Activated naive CD4-positive, alpha-beta T cell (primary cell): ENCODE data around the gene ZNF234.
"Not testable (repeated sequence)": the region's sequence is repeated elsewhere in the genome, so short reads cannot be mapped to it uniquely, and the experiment has no call there.

Experiments used
- DNase-seq, 4 experiments: peaks; one replicate each; lab custom pipeline; 2025; lab: John Stamatoyannopoulos, UW

Gene ZNF234

DNA sequence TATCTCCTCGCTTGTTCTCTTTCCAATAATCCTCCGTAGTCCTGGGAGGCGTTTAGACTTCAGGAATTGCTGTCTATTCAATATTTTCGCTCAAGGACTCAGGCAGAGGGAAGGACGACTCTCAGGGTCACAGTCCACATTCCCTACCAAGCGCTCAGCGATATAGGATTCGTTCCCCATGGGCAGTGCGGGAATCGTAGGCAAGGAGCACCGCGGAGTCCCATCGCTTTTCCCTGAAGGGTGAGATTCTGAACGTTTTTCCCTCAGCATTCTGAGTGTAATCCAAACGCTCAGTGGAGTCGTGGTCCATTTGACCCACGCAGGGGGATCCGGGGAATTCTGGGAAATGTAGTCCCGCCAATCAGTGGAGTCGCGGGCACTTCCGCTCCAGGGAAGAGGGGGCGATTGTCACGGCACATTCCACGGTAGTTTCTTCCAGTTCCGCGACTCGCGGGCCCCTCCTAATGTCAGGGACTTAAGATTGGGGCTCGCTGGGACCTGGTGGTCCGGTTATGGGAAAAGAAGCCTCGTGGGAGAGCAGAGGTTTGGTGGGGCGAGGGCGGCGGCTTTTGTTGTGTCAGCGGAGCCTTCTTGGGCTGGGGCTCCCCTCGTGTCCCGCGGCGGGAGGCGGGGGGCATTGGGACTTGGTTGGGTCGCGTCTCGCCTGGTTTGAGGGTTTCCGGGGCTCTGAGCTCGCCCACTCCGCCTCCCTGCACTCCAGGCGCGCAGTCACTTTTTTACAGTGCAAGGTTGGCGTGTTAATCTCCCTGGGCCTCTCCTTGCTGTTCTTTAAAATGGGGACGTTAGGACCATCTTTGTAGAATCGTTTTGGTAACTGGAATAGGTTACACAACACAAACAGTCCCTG lies at the start of gene ZNF234:
TSS of gene ZNF234 (plus strand) at position 364 of the 868 bp plus-strand sequence. CDS start 3,079 bp downstream, outside the sequence.
- DNase-seq = peak; percentile 25 to 36 (median 28)

DNA sequence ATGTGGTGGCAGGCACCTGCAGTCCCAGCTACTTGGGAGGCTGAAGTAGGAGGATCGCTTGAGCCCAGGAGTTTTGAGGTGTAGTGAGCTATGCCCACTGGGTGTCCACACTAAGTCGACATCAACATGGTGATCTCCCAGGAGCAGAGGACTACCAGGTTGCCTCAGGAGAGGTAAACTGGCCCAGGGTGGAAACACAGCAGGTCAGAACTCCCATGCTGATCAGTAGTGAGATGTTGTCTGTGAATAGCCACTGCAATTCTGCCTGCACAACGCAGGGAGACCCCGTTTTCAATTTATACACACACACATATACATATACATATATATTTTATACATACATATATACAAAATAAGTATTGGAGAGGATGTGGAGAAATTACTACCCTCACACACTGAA lies 49.2 kb upstream of the ZNF234 start:
- DNase-seq = no peak

DNA sequence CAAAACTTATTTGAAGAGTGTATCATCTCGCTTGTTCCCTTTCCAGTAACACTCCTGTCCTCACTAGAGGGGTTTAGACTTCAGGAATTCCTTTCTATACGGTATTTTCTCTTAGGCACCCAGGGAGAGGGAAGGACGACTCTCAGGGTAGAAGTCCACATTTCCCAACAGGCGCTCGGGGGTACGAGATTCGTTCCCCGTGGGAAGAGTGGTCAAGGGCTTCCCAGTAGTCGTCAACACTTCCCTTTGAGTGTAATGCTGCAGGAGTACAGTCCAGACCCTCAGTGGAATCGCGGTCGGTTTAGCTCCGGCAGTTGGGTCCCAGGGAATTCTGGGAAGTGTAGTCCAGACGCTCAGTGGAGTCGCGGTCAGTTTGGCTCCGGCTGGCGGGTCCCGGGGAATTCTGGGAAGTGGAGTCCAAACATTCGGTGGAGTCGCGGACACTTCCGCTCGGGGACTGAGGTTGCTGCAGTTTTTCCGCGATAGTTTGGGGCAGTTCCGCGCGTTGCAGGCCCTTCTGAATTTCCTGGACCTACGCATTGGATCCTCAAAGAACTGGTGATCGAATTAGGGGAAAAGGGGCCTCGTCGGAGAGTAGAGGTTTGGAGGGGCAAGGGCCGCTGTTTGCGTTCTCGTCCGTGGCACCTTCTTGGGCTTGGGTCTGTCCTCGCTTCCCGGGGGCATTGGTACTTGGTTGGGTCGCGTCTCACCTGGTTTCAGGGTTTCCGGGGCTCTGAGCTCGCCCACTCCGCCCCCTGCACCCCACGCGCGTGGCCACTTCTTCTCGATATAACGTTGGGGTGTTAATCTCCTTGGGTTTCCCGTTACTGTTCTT lies 47.2 kb upstream of the ZNF234 start, which contains the start of gene ZNF224:
TSS of gene ZNF224 (plus strand) at position 431 of the 835 bp plus-strand sequence. CDS start 3,513 bp downstream, outside the sequence.
- DNase-seq = peak; percentile 20 to 61 (median 50)

DNA sequence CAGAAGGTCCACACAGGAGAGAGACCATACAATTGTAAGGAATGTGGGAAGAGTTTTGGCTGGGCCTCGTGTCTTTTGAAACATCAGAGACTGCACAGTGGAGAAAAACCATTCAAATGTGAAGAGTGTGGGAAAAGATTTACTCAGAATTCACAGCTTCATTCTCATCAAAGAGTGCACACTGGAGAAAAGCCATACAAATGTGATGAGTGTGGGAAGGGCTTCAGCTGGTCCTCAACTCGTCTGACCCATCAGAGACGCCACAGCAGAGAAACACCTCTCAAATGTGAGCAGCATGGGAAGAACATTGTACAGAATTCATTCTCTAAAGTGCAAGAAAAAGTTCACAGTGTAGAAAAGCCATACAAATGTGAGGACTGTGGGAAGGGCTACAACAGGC lies 33.6 kb upstream of the ZNF234 start:
- DNase-seq = no peak

DNA sequence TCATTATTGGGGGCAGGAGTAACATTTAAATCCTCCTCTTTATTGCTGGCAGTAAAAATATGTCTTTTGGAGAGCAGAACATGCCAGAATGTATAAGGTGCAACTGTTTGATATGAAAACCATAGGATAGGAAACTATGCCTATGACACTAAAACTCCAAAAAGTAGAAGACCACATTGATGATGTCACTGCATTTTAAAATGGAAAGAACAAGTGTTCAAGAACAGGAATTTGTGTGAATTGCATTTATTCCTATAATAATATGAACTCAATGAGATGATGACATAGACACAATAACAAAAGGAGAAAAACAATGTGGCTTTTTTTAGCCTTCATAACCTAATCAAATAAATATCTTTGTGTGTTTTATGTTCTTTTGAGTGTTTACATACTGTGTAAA lies 31.9 kb upstream of the ZNF234 start:
- DNase-seq = no peak

DNA sequence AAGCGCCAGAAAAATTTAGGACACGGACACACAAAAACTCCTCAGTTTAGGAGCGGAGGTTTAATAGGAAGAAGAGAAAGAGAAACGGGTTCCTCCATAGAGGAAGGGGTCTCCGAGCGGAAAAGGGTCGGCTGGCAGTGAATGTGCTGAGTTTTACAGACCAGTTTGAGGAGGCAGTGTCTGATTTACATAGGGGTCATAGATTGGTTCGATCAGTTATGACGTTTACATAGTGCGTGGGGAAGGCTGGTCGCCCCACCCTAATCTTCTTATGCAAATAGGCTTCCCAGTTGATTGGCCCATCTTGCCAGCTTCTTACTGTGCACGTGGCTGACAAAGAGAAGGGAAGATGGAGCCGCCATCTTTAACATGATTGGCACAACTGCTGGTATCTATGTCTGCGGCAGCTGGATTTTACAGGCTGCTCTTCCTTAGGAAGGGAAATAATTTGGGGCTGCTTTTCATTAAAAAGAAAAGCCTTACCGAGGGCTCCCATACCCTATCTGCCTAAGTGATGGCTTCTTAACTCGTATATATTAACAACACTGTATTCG lies 29.4 kb upstream of the ZNF234 start:
- no peak for DNase-seq

DNA sequence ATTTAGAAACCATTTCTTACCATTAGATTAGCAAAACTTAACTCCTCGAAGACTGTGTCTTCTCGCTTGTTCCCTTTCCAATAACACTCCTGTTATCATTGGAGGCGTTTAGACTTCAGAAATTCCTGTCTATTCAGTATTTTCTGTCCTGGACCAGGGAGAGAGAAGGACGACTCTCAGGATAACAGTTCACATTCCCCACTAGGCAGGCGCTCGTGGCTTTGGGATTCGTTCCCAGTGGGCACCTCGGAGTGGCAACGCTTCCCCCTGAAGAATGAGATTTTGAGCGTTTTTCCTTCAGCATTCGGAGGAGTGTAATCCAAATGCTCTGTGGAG lies 28.6 kb upstream of the ZNF234 start:
- no peak for DNase-seq

DNA sequence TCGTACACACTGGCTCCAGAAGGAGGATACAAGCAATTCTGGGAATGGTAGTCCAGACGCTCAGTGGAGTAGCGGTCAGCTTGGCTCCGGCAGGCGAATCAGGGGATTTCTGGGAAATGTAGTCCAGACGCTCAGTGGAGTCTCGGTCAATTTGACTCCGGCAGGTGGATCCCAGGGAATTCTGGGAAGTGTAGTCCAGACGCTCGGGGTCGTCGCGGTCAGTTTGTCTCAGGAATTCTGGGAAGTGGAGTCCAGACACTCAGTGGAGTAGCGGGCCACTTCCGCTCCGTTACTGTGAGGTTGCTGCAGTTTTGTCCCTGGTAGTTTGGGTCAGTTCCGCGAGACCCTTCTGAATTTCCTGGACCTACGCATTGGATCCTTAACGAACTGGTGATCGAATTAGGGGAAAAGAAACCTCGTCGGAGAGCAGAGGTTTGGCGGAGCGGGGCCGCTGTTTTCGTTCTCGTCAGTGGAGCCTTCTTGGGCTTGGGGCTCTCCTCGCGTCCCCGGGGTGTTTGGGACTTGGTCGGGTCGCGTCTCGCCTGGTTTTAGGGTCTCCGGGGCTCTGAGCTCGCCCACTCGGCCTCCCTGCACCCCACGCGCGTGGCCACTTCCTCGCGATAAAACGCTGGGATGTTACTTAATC lies 28.1 kb upstream of the ZNF234 start, which contains the start of gene ZNF225:
TSS of gene ZNF225 (plus strand) at position 262 of the 646 bp plus-strand sequence. CDS start 2,429 bp downstream, outside the sequence.
- DNase-seq = peak; percentile 44 to 58 (median 50)

DNA sequence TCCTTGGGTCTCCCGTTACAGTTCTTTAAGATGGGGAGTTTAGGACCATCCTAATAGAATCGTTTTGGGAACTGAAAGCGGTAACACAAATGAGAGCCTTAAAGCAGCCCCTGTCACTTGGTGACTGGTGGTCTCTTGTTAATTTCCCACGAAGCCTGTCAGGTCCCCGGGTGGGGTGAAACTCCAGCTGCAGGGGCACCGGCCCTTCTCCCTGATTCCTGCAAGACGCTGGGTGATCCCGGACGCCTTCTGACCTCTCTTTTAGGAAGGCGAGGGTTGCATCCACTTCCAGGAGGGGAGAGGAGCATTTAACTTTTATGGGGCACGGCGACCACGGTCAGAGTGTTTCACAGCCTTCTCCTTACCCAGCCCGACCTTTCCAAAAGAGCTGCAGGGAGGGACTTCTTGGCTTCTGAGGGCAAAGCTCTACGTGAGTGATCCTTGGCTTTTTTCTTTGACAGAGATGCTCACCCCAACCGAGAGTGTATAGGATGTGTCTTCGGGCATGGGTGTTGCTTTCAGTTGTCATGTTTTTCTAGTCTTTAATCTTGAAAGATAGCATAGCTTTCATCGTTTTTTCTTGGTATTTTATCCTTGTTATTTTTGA lies 27.5 kb upstream of the ZNF234 start:
- peak in 1 of 4 experiments; percentile 0 for DNase-seq

DNA sequence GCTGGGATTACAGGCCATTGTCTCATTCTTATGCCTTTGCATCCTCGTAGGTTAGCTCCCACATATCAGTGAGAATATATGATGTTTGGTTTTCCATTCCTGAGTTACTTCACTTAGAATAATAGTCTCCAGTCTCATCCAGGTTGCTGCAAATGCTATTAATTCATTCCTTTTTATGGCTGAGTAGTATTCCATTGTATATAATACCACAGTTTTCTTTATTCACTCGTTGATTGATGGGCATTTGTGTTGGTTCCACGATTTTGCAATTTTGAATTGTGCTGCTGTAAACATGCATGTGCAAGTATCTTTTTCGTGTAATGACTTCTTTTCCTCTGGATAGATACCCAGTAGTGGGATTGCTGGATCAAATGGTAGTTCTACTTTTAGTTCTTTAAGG lies 20.2 kb upstream of the ZNF234 start:
- DNase-seq = not testable (repeated sequence)

DNA sequence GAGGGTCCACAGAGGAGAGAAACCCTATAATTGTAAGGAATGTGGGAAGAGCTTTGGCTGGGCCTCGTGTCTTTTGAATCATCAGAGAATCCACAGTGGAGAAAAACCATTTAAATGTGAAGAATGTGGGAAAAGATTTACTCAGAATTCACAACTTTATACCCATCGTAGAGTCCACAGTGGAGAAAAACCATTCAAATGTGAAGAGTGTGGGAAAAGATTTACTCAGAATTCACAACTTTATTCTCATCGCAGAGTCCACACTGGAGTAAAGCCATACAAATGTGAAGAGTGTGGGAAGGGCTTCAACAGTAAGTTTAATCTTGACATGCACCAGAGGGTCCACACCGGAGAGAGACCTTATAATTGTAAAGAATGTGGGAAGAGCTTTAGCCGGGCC lies 9.4 kb upstream of the ZNF234 start:
- DNase-seq = no peak

DNA sequence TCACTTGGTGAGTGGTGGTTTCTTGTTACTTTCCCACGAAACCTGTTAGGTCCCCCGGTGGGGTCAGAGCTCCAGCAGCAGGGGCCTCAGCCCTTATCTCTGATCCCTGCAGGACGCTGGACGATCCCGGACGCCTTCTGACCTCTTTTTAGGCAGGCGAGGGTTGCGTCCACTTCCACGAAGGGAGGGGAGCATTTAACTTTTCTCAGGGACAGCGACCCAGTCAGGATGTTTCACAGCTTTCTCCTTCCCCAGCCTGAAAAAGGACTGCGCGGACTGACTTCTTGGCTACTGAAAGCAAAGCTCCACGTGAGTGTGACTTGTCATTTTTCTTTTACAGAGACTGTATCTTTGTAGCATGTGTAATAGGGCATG lies 692 bp downstream of the ZNF234 start:
- no peak for DNase-seq

DNA sequence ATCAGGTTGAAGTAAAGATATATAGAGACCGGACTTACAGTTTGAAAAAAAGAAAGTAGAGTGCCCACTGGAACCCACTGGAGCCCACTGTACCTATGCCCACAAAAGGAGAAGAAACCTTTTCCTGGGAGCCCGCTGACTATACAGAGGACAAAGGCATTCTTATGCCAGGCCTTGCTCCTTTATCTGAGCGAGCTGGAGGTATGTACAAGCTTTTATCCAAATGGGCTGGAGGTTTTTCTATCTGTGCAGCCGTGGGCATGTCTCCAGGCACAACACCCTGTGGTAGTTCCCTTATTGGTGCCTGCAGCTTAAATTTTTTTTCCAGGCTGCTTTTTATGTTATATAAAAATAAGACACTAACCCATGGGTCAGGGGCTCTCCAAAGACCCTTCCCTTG lies 8.4 kb downstream of the ZNF234 start:
- DNase-seq = no peak

DNA sequence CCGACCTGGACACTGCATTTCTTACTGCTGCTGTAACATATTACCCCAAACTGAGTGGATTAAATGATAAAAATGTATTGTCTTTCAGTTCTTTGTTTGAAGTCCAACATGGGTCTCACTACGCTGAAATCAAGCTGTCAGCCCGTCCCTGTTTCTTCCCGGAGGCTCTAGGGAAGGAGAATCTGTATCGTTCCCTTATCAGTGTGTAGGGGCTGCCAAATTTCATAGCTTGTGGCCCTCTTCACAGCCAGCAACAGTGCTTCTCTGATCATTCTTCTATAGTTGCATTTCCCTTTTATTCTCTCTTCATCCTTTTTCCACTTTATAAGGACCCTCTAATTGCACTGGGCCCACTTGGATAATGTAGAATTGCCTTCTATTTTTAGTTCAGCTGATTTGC lies 10.1 kb downstream of the ZNF234 start:
- DNase-seq = no peak

DNA sequence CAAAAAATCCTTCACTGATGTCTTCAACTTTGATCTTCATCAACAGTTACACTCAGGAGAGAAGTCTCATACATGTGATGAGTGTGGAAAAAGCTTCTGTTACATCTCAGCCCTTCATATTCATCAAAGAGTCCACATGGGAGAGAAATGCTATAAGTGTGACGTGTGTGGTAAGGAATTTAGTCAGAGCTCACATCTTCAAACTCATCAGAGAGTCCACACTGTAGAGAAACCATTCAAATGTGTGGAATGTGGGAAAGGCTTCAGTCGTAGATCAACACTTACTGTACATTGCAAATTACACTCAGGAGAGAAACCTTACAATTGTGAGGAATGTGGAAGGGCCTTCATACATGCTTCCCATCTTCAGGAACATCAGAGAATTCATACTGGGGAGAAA lies 15.1 kb downstream of the ZNF234 start:
- DNase-seq = no peak

DNA sequence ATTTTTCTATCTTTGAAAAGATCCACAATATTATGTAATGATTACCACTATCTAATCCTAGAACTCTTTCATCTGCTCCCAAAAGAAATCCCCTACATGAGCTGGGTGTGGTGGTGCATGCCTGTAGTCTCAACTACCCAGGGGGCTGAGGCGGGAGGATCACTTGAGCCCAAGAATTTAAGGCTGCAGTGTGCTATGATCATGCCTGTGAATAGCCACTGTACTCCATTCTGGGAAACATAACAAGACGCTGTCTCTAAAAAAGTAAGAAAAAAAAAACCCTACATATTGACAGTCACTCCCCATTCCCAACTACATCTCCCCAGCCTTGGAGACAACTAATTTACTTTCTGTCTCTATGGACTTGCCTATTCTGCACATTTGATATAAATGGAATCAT lies 22.4 kb downstream of the ZNF234 start:
- no peak for DNase-seq

DNA sequence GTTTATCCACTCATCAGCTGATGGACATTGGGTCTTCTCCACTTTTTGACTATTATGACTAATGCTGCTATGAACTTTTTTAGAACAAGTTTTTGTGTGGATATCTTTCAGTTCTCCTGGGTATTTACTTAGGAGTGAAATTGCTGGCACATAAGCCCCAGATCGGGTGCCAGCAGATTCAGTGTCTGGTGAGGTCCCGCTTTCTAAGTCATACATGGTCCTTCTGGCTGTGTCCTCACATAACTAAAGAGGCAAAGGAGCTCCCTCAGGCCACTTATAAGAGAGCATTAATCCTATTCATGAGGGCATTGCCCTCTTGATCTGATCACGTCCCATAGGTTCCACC lies 22.9 kb downstream of the ZNF234 start:
- no peak for DNase-seq

DNA sequence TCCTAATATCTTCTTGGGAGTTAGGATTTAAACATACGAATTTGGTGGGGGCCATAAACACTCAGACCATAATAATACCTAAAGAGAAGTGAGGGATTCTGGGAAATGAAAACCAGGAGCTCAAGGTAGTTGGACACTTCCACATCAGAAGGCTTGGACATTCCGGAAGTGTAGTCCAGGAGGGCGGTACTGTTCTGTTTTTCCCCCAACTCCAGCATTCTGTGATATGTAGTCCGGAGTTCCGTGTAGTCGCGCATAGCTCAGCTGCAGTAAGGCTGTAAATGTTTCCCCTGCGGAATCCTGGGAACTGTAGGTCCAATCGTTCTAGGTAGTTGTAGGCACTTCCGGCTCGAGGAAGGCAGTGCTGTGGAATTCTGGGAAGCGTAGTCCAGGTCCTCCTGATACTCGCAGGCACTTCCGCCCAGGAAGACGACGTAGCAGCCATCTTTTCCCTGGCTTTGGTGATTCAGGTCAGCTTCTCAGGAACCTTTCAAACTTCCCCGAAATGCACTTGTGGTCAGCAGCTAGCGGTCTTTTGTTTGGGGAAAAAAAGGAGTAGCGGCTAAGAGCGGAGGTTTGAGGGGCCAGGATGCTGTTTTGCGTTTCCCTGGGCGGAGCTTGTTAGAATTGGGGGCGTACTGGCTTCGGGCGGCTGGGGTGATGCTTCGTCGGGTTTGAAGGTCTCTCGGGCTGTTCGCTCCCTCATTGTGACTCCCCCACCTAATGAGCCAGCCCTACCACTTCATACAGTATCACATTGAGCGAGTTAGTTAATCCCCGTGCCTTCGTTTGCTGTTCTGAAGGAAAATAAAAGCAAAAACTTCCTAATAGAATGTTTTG lies 23.5 kb downstream of the ZNF234 start, which contains the start of gene ZNF226:
TSS of gene ZNF226 (plus strand) at position 428 of the 840 bp plus-strand sequence. CDS start 4,981 bp downstream, outside the sequence.
- DNase-seq = peak; percentile 29 to 60 (median 42)

DNA sequence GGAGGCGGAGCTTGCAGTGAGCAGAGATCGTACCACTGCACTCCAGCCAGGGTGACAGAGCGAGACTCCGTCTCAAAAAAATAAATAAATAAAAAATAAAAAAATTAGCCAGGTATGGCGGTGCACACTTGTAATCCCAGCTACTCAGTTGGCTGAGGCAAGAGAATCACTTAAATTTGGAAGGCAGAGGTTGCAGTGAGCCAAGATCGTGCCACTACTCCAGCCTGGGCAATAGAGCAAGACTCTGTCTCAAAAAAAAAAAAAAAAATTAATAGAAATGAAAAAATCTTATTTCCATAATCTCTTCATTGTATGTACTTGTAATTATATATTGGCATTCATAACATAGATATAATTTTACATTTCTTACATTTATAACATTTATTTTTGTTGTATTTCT lies 29.3 kb downstream of the ZNF234 start:
- DNase-seq = not testable (repeated sequence)

DNA sequence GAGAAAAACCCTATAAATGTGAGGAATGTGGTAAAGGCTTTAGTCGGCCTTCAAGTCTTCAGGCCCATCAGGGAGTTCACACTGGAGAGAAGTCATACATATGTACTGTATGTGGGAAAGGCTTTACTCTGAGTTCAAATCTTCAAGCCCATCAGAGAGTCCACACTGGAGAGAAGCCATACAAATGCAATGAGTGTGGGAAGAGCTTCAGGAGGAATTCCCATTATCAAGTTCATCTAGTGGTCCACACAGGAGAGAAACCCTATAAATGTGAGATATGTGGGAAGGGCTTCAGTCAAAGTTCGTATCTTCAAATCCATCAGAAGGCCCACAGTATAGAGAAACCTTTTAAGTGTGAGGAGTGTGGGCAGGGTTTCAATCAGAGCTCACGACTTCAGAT lies 35.2 kb downstream of the ZNF234 start:
- no peak for DNase-seq

DNA sequence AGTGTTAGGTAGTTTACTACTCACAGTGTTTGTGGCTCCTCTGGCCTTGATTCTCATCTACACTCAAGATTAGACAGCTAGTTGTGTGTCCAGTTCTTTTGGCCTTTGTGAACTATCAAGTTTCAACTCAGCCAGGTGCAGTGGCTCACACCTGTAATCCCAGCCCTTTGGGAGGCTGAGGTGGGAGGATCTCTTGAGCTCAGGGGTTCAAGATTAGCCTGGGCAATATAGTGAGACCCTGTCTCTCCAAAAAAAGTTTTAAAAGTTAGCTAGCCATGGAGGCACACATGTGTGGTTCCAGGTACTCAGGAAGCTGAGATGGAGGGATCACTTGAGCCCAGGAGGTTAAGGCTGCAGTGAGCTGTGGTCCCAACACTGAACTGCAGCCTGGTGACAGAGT lies 39.6 kb downstream of the ZNF234 start:
- no peak for DNase-seq
